Choroid plexus epithelial cell (primary cell): Measurements from ENCODE around the gene FUOM.
"Not testable (repeated sequence)": the region's sequence is repeated elsewhere in the genome, so short reads cannot be mapped to it uniquely, and the experiment has no call there.

ENCODE experiments used
- DNase-seq: peaks from one replicate; pipeline ENCODE4 v3.0.0-alpha.2; 2010; ENCODE audit warnings: low read depth
- H3K4me3 ChIP-seq: 2 replicates; pipeline ENCODE4 v1.5.1; 2011; ENCODE audit warnings: low read depth, mild to moderate bottlenecking, control low read depth, low read length, moderate library complexity
- TF ChIP-seq, protein P1 (sequence below): conservative IDR thresholded peaks from 2 replicates; pipeline ENCODE4 v1.5.1; 2011; ENCODE audit warnings: low read depth, mild to moderate bottlenecking, control low read depth, inconsistent platforms, low read length, moderate library complexity

FUOM gene

GRCh38 chr10:133373174-133374090, 15.6 kb upstream of the FUOM start, which contains the start of gene ECHS1:
Gene ECHS1 (minus strand): TSS chr10:133373354. CDS start chr10:133373333, 21 bp downstream.
- peak; percentile 91 for DNase-seq
- TF ChIP-seq, protein P1, sequence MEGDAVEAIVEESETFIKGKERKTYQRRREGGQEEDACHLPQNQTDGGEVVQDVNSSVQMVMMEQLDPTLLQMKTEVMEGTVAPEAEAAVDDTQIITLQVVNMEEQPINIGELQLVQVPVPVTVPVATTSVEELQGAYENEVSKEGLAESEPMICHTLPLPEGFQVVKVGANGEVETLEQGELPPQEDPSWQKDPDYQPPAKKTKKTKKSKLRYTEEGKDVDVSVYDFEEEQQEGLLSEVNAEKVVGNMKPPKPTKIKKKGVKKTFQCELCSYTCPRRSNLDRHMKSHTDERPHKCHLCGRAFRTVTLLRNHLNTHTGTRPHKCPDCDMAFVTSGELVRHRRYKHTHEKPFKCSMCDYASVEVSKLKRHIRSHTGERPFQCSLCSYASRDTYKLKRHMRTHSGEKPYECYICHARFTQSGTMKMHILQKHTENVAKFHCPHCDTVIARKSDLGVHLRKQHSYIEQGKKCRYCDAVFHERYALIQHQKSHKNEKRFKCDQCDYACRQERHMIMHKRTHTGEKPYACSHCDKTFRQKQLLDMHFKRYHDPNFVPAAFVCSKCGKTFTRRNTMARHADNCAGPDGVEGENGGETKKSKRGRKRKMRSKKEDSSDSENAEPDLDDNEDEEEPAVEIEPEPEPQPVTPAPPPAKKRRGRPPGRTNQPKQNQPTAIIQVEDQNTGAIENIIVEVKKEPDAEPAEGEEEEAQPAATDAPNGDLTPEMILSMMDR: no peak
- H3K4me3 ChIP-seq: peak within 1 kb of the TSS; percentile 92

DNA sequence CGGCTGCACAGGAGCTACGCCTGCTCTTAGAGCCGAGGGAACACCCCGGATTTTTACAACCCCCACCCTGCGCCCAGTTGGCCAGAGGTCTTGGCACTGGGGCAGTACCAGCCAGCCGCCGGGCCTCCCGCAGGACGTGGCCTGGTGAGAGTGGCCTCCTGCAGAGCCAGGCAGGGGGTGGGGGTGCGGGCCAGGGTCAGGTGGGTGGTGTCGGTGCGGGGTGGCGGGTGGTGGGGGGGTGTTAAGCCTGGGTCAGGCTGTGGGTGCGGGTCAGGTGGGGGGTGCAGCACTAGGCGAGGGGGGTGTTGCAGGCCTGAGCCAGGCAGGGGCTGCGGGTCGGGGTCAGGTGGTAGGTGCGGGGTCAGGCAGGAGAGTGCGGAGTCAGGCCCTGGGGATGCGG, 14.7 kb upstream of the FUOM start:
- TF ChIP-seq, protein P1: no peak
- no peak for DNase-seq
- peak overlapping the region; percentile 92 for H3K4me3 ChIP-seq

DNA sequence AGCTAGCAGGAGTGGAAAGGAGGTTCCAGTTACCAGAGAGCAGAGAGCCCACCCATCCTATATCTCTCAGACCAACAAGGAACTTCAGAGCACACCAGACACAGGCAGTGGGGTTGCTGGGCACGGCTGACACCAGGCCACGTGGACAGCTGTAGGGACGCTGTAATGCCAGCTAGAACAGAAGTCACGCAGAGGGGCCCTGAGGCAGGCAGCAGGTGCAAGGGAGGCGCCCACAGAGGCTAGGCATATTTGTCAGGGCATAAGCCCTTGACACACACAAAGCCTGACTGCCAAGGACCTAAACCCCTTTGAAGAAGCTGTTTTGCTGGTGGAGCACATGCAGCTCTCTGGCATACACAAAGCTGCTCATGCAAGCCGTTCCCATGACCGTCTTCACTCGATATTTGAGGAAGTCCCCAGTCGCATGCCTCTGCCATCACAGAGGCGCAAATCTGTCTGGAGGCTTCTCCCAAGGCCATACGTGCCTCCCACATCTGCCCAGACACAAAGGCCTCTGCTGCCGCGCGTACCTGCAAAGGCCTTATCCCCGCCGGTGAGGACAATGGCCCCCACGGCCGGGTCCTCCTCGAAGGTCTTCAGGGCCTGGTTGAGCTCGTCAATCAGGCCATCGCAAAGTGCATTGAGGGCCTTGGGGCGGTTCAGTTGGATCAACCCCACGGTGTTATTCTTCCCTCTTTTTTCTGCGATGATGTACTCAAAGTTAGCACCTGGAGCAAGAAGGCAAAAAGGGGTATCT, 12.4 kb upstream of the FUOM start:
- DNase-seq: no peak
- TF ChIP-seq, protein P1: no peak
- H3K4me3 ChIP-seq: no peak overlapping the region

GRCh38 chr10:133368153-133368552, 10.3 kb upstream of the FUOM start:
- H3K4me3 ChIP-seq: no peak overlapping the region
- DNase-seq: no peak
- TF ChIP-seq, protein P1: no peak

- not testable (repeated sequence) for DNase-seq, H3K4me3 ChIP-seq
Measured at GRCh38 chr10:133367461-133367860, 9.6 kb upstream of the FUOM start.

GRCh38 chr10:133366751-133367150, 8.9 kb upstream of the FUOM start:
- TF ChIP-seq, protein P1: no peak

GRCh38 chr10:133366130-133366478, 8.3 kb upstream of the FUOM start:
- TF ChIP-seq, protein P1: no peak
- no peak overlapping the region for H3K4me3 ChIP-seq
- no peak for DNase-seq

More at GRCh38 chr10:133366751-133367150, 8.9 kb upstream of the FUOM start:
- DNase-seq: no peak
- H3K4me3 ChIP-seq: no peak overlapping the region
